ENCODE results near the gene GATAD2A.

Gene GATAD2A

GRCh38 chr19:19461306-19461670 is 55.8 kb downstream of the GATAD2A start:
- no peak for DNase-seq (ENCODE audit: low read depth)
- no peak for TF ChIP-seq CTCF (IDR thresholded peaks at IDR 0.05; ENCODE audit: low read length, missing control alignments)
- no peak overlapping the region for H3K4me3 ChIP-seq (replicated peaks; ENCODE audit: low read depth, low read length)

- DNase-seq (ENCODE audit: low read depth): peak; percentile 59
- H3K4me3 ChIP-seq (replicated peaks; ENCODE audit: low read depth, low read length): no peak overlapping the region
- no peak for TF ChIP-seq CTCF (IDR thresholded peaks at IDR 0.05; ENCODE audit: low read length, missing control alignments)
These were observed 56.5 kb downstream of the GATAD2A start for GRCh38 chr19:19461671-19462622.

- no peak overlapping the region for H3K4me3 ChIP-seq (replicated peaks; ENCODE audit: low read depth, low read length)
- DNase-seq (ENCODE audit: low read depth): peak; percentile 69
- no peak for TF ChIP-seq CTCF (IDR thresholded peaks at IDR 0.05; ENCODE audit: low read length, missing control alignments)
These were observed 58.1 kb downstream of the GATAD2A start for GRCh38 chr19:19463348-19464117.

- no peak for TF ChIP-seq CTCF (IDR thresholded peaks at IDR 0.05; ENCODE audit: low read length, missing control alignments)
- no peak overlapping the region for H3K4me3 ChIP-seq (replicated peaks; ENCODE audit: low read depth, low read length)
- DNase-seq (ENCODE audit: low read depth): peak; percentile 80
These were observed 59.0 kb downstream of the GATAD2A start for GRCh38 chr19:19464339-19465098.

- no peak overlapping the region for H3K4me3 ChIP-seq (replicated peaks; ENCODE audit: low read depth, low read length)
- DNase-seq (ENCODE audit: low read depth): no peak
- TF ChIP-seq CTCF (IDR thresholded peaks at IDR 0.05; ENCODE audit: low read length, missing control alignments): no peak
These were observed 60.1 kb downstream of the GATAD2A start for GRCh38 chr19:19465436-19466070.

GRCh38 chr19:19466201-19466600 is 60.7 kb downstream of the GATAD2A start:
- H3K4me3 ChIP-seq (replicated peaks; ENCODE audit: low read depth, low read length): no peak overlapping the region
- no peak for TF ChIP-seq CTCF (IDR thresholded peaks at IDR 0.05; ENCODE audit: low read length, missing control alignments)
- DNase-seq (ENCODE audit: low read depth): no peak

All from fibroblast of pulmonary artery (primary cell).